Activated CD4-positive, alpha-beta T cell treated with anti-CD3 and anti-CD28 coated beads, Interleukin-2, Interleukin-4, amounts not matched to agents 100 ng/mL and 50 ng/mL, durations not matched to agents 16 hours and 8 hours (primary cell): ENCODE results near the gene FAM117B.

Source experiments
- DNase-seq: peaks from one replicate; pipeline ENCODE4 v3.0.0-alpha.2; 2020; ENCODE audit warnings: low spot score

Gene FAM117B

DNA sequence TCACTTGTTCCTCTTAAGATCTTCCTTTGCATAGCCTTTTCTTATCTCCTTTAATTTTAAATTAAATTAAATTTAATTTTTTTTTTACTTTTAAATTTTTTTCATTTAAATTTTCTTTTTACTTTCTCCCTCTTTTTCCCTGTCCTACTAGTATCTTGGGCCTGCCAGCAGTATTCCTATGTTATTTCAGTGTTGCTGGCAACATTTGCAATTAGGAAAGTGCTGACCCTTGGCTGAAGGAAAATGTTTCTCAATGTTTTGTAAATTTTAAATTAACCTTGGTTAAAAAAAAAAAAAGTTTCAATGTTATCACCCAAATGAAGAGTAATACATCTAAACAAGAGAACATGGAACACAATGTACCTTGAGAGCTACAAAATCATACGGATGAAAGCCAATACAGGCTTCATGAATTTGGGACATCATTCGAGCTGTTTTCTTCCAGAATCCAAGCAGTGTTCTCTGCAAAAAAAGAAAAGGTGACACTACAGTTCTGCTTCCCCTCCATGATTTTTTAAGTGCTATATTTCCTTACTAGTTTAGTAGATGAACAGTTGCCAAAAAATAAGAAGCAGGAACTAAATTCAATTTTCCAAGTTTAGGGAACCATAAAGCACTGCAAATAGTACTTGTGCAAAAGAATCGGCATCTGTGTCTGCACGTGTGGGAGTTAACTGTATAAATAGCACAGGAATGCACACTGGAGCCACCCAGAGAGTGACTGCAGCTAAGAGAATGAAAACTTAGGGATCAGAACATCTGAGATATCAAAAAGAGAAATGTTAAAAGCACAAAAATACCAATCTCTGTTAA lies 181.0 kb downstream of the FAM117B start:
- no peak for DNase-seq

DNA sequence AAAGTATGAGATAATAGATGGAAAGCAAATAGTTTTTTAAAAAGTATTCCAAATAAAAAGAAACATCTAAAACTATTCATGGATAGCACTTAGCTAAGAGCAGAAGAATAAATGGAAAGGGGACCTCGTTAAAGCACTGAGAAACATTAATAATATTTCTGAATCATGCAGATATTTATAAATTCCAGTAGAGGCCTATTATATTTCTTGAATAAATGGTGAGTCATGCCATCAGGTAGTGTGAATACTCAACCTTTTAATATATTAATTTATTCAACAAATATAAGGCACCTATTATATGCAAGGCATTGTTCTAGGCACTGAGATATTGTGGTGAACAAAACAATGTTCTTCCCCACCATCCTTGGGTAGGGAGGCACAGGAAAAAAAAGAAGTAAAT lies 183.0 kb downstream of the FAM117B start:
- DNase-seq: no peak

DNA sequence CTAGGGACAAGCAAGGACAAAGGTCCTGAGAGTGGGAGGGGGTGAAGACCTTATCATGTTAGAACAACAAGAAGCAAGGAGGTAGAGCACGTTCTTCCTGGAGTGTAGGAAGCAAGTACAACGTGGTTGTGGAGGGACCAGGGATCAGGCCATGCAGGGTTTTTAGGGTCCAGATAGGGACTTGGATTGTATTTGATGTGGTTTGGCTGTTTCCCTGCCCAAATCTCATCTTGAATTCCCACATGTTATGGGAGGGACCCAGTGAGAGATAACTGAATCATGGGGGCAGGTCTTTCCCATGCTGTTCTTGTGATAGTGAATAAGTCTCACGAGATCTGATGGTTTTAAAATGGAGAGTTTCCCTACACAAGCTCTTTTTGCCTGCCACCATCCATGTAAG lies 183.6 kb downstream of the FAM117B start:
- DNase-seq: no peak
